GM12878 (cell line): Measurements from ENCODE around the gene KDM4C.

Experiments used
- CEBPB ChIP-seq, 2 experiments: fragments of 150-350 bp in 1 of 2; IDR thresholded peaks; 2 replicates each; pipeline ENCODE4 v1.6.1; 2012 to 2014; ENCODE audit warnings: low read depth in 2 of 2, low read length in 2 of 2, borderline replicate concordance in 1 of 2, inconsistent platforms in 1 of 2
- CHD2 ChIP-seq: IDR thresholded peaks from 2 replicates; pipeline ENCODE4 v1.6.1; 2011; ENCODE audit warnings: low read depth, low read length, improper control_type of control experiment, borderline replicate concordance
- CTCF ChIP-seq, 3 experiments: IDR thresholded peaks in 2 of 3; conservative IDR thresholded peaks in 1 of 3; 2 replicates each; pipeline ENCODE4 v1.5.1; 2011; ENCODE audit warnings: low read depth in 3 of 3, low read length in 3 of 3, mild to moderate bottlenecking in 3 of 3, control low read depth in 2 of 3, moderate library complexity in 2 of 3, inconsistent platforms in 1 of 3, mixed read lengths in 1 of 3; ENCODE audit not compliant: control insufficient read depth in 2 of 3, insufficient read depth in 1 of 3; ENCODE audit errors: extremely low read depth in 1 of 3
- EZH2 ChIP-seq: IDR thresholded peaks from 2 replicates; pipeline ENCODE4 v1.6.1; 2012; ENCODE audit warnings: low read depth, mild to moderate bottlenecking, control low read depth, inconsistent platforms, low read length, borderline replicate concordance; ENCODE audit not compliant: control insufficient read depth
- FOS ChIP-seq: IDR thresholded peaks from 3 replicates; pipeline ENCODE4 v1.6.1; 2011; ENCODE audit warnings: borderline replicate concordance; ENCODE audit not compliant: insufficient read length; ENCODE audit errors: extremely low read depth
- KDM1A ChIP-seq: fragments of 200-600 bp; sonication (generic); IDR thresholded peaks from 2 replicates; pipeline ENCODE4 v1.6.1; 2016; ENCODE audit warnings: borderline replicate concordance
- POLR2A ChIP-seq: IDR thresholded peaks from 2 replicates; pipeline ENCODE4 v1.6.1; 2011; ENCODE audit warnings: low read depth, mild to moderate bottlenecking, low read length
- ZNF274 ChIP-seq: IDR thresholded peaks from one replicate; pipeline ENCODE4 v1.8.0; 2011; ENCODE audit not compliant: insufficient read length, insufficient read depth

- no peak for TF ChIP-seq POLR2A
- no peak for TF ChIP-seq KDM1A
- TF ChIP-seq FOS, result no peak
- no peak for TF ChIP-seq CTCF (IDR thresholded peaks at IDR 0.05 in 2 of 3, conservative IDR thresholded peaks at IDR 0.05 in 1 of 3; ENCODE audit: control insufficient read depth in 2 of 3, extremely low read depth in 1 of 3, insufficient read depth in 1 of 3, low read depth in 3 of 3, low read length in 3 of 3)
- no peak for TF ChIP-seq ZNF274
- TF ChIP-seq CEBPB (IDR thresholded peaks at IDR 0.05; ENCODE audit: borderline replicate concordance in 1 of 2, low read depth in 2 of 2, low read length in 2 of 2), result no peak
- no peak for TF ChIP-seq EZH2
- TF ChIP-seq CHD2, result no peak
Observed at GRCh38 chr9:7176561-7176960, 418.8 kb downstream of the KDM4C start.
